Measurements from ENCODE around the gene ELL.

- no peak for TF ChIP-seq POLR2A (IDR thresholded peaks at IDR 0.05)
- TF ChIP-seq CTCF (IDR thresholded peaks at IDR 0.05), result no peak
- no peak for TF ChIP-seq POLR2AphosphoS5 (IDR thresholded peaks at IDR 0.05)
Measured at GRCh38 chr19:18539372-18539771, 17.5 kb upstream of the ELL start.
